Measurements from ENCODE around the gene TTPAL.

Gene TTPAL

GRCh38 chr20:44520881-44521280, 45.2 kb downstream of the TTPAL start:
- no peak for DNase-seq (ENCODE audit: extremely low spot score)
- TF ChIP-seq NFRKB (IDR thresholded peaks at IDR 0.05): no peak
- TF ChIP-seq FOXM1 (IDR thresholded peaks at IDR 0.05; ENCODE audit: borderline replicate concordance): no peak
- no peak for TF ChIP-seq TARDBP (IDR thresholded peaks at IDR 0.05)
- TF ChIP-seq SUZ12 (IDR thresholded peaks at IDR 0.05): no peak
- no peak for TF ChIP-seq CTBP1 (IDR thresholded peaks at IDR 0.05; ENCODE audit: borderline replicate concordance)
- no peak for TF ChIP-seq BHLHE40 (IDR thresholded peaks at IDR 0.05; ENCODE audit: borderline replicate concordance)
- TF ChIP-seq HDGF (IDR thresholded peaks at IDR 0.05; ENCODE audit: borderline replicate concordance): no peak
- TF ChIP-seq L3MBTL2 (conservative IDR thresholded peaks at IDR 0.05): no peak
- TF ChIP-seq ARNT (IDR thresholded peaks at IDR 0.05): no peak
- TF ChIP-seq SP1 (IDR thresholded peaks at IDR 0.05): no peak
- no peak for TF ChIP-seq LEF1 (IDR thresholded peaks at IDR 0.05; ENCODE audit: borderline replicate concordance)
- TF ChIP-seq FOXK2 (IDR thresholded peaks at IDR 0.05): no peak
- no peak for TF ChIP-seq ELF4 (IDR thresholded peaks at IDR 0.05)
- TF ChIP-seq PKNOX1 (IDR thresholded peaks at IDR 0.05): no peak
- no peak for TF ChIP-seq ZNF384 (IDR thresholded peaks at IDR 0.05)
- TF ChIP-seq FOXA1 (IDR thresholded peaks at IDR 0.05): no peak
- CTCF ChIA-PET: no interaction called here
- POLR2A ChIA-PET: interaction anchor here (1.0 to 2.0 kb wide), 9 partner anchors 8 to 71 kb away, joined by 3 to 9 read pairs (median 4); partner anchors contain the start of gene TTPAL

DNA sequence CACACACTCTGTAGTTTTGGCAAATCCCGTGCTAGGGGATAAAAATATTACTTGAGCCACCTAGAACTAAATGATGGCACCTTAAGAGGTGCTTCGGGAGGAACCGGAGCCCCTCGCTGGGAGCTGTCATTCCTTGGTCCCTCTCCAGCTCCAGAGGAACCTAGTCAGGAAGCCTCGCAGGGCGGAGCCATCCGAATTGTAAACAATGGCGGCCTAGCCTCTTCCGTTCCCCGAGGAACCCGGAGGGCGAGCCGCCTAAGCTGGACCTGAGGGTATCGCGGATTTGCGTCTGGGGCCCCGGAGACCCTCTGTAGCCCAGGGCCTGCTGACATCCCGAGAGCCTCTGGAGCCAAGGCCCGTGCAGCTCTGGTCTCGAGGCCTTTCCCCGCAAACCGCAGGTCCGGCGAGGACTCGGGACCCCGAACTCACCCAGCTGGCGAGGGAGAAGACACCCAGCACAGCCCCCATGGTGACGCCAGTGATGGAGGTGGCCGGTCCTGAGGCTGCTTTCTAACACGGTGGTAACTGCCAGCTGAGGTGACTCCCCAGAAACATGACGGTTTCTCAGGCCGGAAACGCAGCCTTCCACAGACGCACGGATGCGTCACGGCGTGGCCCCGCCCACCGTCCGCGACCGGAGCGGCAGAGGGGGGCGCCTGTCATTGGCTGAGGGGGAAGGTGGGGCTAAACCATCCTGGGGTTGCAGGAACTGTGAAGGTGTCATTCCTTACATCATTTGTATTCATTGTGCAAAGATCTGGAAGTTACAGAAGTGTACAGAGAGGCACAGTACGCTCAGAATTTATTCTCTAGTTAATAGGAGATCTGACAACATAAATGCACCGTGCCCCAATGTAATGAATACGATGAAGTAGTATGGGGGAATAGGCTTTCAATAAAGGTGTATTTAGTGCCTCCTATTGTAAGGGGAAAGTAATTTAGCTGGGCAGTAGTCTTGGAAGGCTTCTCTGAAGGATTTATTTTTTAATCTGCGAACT, 46.1 kb downstream of the TTPAL start, which contains the start of gene SERINC3:
TSS of gene SERINC3 (minus strand) at position 587 of the 998 bp plus-strand sequence. CDS start at position 468, 119 bp downstream.
- peak; percentile 94 for DNase-seq (ENCODE audit: extremely low spot score)
- ChIA-PET CTCF (interaction anchor here (0.7 kb wide), 1 partner anchor 88 kb away, joined by 3 read pairs; no protein-coding TSS in a partner anchor), POLR2A (interaction anchor here (0.6 to 2.0 kb wide), 11 partner anchors 9 to 70 kb away, joined by 3 to 9 read pairs (median 4); partner anchors contain the start of gene TTPAL)
- peak; percentile 19; the same call in 1 of the 2 replicates for TF ChIP-seq HDGF (IDR thresholded peaks at IDR 0.05; ENCODE audit: borderline replicate concordance)
- TF ChIP-seq L3MBTL2 (conservative IDR thresholded peaks at IDR 0.05): no peak
- peak; percentile 70 for TF ChIP-seq PKNOX1 (IDR thresholded peaks at IDR 0.05)
- no peak for TF ChIP-seq ARNT (IDR thresholded peaks at IDR 0.05)
- TF ChIP-seq FOXK2 (IDR thresholded peaks at IDR 0.05): peak; percentile 81

DNA sequence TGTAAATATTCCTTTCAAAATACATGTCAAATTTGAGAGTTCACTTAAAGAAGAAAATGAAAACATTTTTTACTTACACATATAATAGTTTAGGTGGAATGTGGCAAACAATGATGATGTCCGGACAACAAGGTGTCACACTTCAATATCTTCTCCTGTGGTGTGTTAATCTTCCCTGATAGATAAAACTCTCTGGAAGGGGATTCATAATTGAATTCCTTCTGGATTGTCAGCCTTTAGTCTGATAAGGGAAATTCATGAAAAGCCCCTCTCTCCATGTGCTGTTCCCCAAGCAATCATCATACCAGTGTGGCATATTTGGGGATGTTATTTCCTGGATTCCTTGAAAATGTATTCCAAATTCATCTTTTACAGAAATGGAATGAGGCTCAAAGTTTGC, 47.2 kb downstream of the TTPAL start:
- TF ChIP-seq ARNT (IDR thresholded peaks at IDR 0.05) (no peak), ELF4 (IDR thresholded peaks at IDR 0.05) (no peak)
- ChIA-PET POLR2A (interaction anchor here (0.9 to 2.0 kb wide), 3 partner anchors 29 to 47 kb away, joined by 3 to 9 read pairs (median 7); partner anchors contain the start of gene TTPAL), CTCF (no interaction called here)
- DNase-seq (ENCODE audit: extremely low spot score): no peak

DNA sequence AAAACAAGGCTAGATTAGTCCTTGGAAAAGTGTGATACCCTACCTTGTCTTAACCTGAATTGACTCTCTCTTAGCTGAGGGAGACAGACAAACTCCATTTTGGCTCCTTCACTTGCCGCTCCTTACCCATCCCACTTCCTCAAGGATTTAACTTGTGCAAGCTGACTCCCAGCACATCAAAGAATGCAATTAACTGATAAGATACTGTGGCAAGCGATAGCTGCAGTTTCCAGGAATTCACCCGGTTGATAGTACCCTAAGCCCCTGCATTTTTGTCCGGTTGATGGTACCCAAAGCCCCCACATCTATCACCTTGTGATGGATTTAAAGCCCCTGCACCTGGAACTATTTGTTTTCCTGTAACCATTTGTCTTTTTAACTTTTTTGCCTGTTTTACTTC, 48.1 kb downstream of the TTPAL start:
- CTCF ChIA-PET: no interaction called here
- POLR2A ChIA-PET: no interaction called here
- TF ChIP-seq PKNOX1 (IDR thresholded peaks at IDR 0.05) (no peak), NFRKB (IDR thresholded peaks at IDR 0.05) (no peak), TARDBP (IDR thresholded peaks at IDR 0.05) (no peak), HDGF (IDR thresholded peaks at IDR 0.05; ENCODE audit: borderline replicate concordance) (no peak), ARNT (IDR thresholded peaks at IDR 0.05) (no peak), ELF4 (IDR thresholded peaks at IDR 0.05) (no peak), CTBP1 (IDR thresholded peaks at IDR 0.05; ENCODE audit: borderline replicate concordance) (no peak), SP1 (IDR thresholded peaks at IDR 0.05) (no peak), FOXK2 (IDR thresholded peaks at IDR 0.05) (no peak), SUZ12 (IDR thresholded peaks at IDR 0.05) (no peak), ZNF384 (IDR thresholded peaks at IDR 0.05) (no peak), L3MBTL2 (conservative IDR thresholded peaks at IDR 0.05) (no peak), LEF1 (IDR thresholded peaks at IDR 0.05; ENCODE audit: borderline replicate concordance) (no peak), FOXA1 (IDR thresholded peaks at IDR 0.05) (no peak), BHLHE40 (IDR thresholded peaks at IDR 0.05; ENCODE audit: borderline replicate concordance) (no peak), FOXM1 (IDR thresholded peaks at IDR 0.05; ENCODE audit: borderline replicate concordance) (no peak)
- DNase-seq (ENCODE audit: extremely low spot score): no peak

DNA sequence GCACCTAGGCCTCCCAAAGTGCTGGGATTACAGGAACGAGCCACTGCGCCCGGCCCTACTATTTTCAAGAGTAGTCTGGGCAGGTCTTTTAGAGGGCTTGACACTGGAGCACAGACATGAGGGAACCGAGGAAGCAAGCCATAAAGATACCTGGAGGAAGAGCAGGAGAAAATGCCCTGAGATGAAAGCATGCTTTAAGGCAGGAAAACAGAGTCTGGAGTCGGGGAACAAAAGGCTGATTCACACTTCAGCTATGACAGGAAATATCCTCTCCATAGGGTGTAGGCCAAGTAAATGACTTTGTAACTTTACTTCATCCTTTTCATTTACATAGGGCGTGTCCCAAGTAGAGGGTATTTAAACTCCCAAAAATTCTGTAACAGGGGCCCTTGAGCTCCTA, 50.5 kb downstream of the TTPAL start:
- no peak for DNase-seq (ENCODE audit: extremely low spot score)
- POLR2A ChIA-PET: interaction anchor here (1.8 kb wide), 1 partner anchor 108 kb away, joined by 3 read pairs; no protein-coding TSS in a partner anchor
- CTCF ChIA-PET: no interaction called here
- no peak for TF ChIP-seq NFRKB (IDR thresholded peaks at IDR 0.05)
- TF ChIP-seq L3MBTL2 (conservative IDR thresholded peaks at IDR 0.05): no peak
- TF ChIP-seq SP1 (IDR thresholded peaks at IDR 0.05): no peak
- no peak for TF ChIP-seq BHLHE40 (IDR thresholded peaks at IDR 0.05; ENCODE audit: borderline replicate concordance)
- no peak for TF ChIP-seq FOXK2 (IDR thresholded peaks at IDR 0.05)
- no peak for TF ChIP-seq HDGF (IDR thresholded peaks at IDR 0.05; ENCODE audit: borderline replicate concordance)
- no peak for TF ChIP-seq CTBP1 (IDR thresholded peaks at IDR 0.05; ENCODE audit: borderline replicate concordance)
- no peak for TF ChIP-seq FOXM1 (IDR thresholded peaks at IDR 0.05; ENCODE audit: borderline replicate concordance)
- TF ChIP-seq SUZ12 (IDR thresholded peaks at IDR 0.05): no peak
- no peak for TF ChIP-seq FOXA1 (IDR thresholded peaks at IDR 0.05)
- TF ChIP-seq TARDBP (IDR thresholded peaks at IDR 0.05): no peak
- TF ChIP-seq PKNOX1 (IDR thresholded peaks at IDR 0.05): no peak
- no peak for TF ChIP-seq ELF4 (IDR thresholded peaks at IDR 0.05)
- TF ChIP-seq LEF1 (IDR thresholded peaks at IDR 0.05; ENCODE audit: borderline replicate concordance): no peak
- no peak for TF ChIP-seq ZNF384 (IDR thresholded peaks at IDR 0.05)
- no peak for TF ChIP-seq ARNT (IDR thresholded peaks at IDR 0.05)

All from HEK293T (cell line).